GM18520 (cell line): Measurements from ENCODE around the gene NOS1AP.
"Not testable (repeated sequence)": the region's sequence is repeated elsewhere in the genome, so short reads cannot be mapped to it uniquely, and the experiment has no call there.

Source experiments
- ATAC-seq: cut with Tn5 transposase; IDR thresholded peaks from one replicate; pipeline ENCODE4 v1.9.1; 2021; ENCODE audit not compliant: unreplicated experiment

Gene NOS1AP

GRCh38 chr1:162069334-162070093, at the start of gene NOS1AP:
NOS1AP (plus strand) TSS chr1:162069691; CDS start chr1:162070178, 487 bp downstream.
- peak; percentile 91 for ATAC-seq

DNA sequence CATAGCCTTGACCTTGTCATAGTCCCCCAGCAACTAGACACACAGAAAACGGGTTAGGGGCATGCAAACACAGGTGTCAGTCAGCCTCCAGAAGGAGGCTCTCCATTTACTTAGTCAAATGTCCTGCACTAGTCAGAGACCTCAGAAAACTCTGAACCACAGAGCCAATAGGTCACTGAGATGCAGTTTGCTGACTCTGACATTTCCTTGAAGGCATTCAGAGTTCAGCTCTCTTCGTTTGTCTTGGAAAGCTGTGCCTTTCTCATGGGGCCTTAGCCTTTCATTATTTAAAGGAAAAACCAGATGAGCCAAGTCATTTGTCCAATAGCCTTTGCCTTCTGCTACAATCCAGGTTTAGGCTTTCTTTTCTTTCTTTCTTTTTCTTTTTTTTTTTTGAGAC, 49.3 kb upstream of the NOS1AP start:
- no peak for ATAC-seq

DNA sequence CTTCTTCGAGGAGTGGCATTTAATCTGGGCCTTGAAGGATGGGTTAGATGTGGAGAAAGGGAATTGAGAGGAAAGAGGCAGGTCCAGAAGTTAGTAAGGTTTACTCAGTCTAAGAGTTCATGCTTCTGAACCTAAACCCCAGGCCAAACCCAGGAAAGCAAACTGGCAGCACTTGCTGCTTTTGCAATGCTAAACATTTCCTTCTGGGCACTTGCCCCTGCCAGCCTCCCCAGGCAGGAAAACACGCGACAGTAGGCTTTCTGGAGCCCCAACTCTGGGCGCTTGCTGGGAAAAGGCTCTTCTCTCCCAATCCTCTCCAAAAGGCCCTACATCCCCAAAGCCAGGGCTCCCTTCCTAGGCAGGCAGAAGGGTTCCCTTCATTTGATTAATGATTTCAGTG, 48.4 kb upstream of the NOS1AP start:
- ATAC-seq = no peak

DNA sequence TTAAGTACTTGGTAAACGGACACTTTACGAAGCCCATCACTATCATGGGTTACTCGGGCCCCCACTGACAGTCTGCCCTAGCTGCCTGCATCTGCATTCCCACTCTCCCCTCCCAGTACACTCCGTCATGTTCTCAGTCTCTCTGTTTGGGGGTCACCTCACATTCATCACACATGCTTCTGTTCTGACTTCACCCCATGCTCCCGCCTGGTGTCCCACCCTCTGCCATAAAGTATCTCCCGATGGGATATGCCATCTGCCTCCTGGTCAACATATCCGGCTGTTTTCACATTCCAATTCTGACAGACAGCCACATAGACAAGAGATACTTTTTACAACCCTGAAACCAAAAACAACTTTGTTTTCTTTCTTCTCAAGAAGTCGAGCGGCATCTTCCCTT, 46.9 kb upstream of the NOS1AP start:
- ATAC-seq = no peak

- no peak for ATAC-seq
Measured at GRCh38 chr1:162023181-162023546, 46.3 kb upstream of the NOS1AP start.

DNA sequence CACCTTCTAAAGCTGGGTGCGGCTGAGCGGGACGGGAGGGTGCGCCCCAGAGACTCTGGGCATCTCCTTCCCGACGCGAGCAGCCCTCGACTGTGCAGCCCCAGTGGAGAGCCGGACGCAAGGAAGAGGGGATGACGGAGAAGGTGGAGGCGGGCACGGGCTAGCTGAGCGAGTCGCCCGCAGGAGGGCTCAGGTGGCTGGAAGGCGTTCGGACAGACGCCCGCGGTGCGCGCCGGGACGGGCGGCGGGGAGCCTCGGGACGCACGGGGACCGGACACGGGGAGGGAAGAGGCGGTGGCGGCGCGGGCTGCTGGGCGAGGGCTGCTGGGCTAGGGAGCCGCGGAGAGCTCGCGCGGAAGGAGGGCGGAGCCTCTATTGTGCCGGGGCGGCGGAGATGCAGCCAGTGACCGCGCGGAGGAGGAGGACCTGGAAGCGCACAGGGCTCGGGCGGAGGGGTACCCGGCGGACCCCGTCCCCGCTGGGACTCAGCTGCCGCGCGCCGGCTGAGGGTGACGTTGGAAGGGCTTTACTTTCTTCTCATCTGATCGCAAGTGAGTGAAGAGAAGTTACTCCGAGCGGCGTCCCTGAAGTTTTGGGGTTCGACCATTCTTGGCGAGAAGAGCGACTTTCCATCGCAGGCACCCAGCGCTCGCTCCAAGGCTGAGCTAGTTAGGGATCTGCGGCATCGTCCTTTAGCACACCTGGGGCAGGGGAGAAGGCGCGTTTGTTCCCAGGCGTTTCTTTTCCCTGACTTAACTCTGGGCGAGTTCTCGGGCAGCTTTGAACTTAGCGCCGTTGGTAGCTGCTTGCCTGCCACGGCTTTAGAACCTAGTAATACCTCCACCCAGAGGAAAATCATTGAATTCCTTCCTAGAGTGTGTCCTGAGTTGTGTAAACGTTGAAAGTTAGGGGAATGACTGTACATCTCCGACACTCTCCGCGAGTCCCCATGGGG, 45.7 kb upstream of the NOS1AP start, which contains the start of gene OLFML2B:
Gene OLFML2B (minus strand): TSS at position 323 of the 955 bp plus-strand sequence. CDS start 439 bp downstream, outside the sequence.
- ATAC-seq = no peak

GRCh38 chr1:162025541-162025940, 44.0 kb upstream of the NOS1AP start:
- no peak for ATAC-seq

GRCh38 chr1:162026881-162027280, 42.6 kb upstream of the NOS1AP start:
- ATAC-seq = no peak

- ATAC-seq = peak; percentile 59
Measured at GRCh38 chr1:162028726-162029125, 40.8 kb upstream of the NOS1AP start.

DNA sequence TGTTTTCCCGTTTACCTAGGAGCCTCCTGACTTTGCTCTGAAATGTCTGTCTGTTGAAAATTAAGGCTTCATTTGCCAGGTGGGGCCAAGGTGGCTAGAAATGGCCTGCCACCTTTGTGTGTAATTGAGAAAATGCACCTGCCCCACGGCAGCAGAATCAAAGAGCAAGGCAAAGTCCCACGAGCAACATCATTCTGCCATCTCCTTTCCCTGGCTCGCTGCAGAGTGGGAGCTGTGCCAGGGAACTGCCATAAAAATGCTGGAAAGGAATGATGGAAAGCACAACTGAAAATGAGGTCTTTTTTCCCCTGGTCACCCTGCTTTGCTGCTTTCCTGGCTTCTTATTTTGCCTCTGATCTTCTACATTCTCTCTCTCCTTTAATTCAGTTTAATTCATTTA, 40.3 kb upstream of the NOS1AP start:
- no peak for ATAC-seq

GRCh38 chr1:162030759-162031280, 38.7 kb upstream of the NOS1AP start:
- no peak for ATAC-seq

DNA sequence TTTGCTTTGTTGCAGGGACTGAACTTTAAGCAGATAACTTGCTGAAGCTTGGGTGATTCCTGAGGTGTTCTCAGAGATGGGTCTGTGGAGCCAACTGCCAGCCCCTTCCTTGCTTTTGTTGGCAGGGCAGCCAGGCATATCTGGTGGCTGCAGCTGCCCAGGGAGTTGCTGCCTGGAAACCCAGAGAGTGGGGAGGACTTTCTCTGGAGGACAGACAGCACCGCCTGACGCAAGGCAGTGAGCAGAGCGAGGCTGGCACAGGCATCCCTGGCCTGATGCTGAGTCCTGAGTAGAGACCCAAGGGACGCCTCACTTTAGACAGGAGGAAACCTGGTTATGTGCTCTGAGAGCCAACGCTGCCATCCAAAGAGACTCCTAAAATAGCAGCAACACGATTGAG, 36.1 kb upstream of the NOS1AP start:
- no peak for ATAC-seq

GRCh38 chr1:162035241-162035640, 34.2 kb upstream of the NOS1AP start:
- ATAC-seq = no peak

GRCh38 chr1:162036163-162036562, 33.3 kb upstream of the NOS1AP start:
- no peak for ATAC-seq

GRCh38 chr1:162038624-162039023, 30.9 kb upstream of the NOS1AP start:
- ATAC-seq = no peak

- no peak for ATAC-seq
Measured at GRCh38 chr1:162040001-162040400, 29.5 kb upstream of the NOS1AP start.

- no peak for ATAC-seq
Measured at GRCh38 chr1:162040657-162041056, 28.8 kb upstream of the NOS1AP start.

- ATAC-seq = no peak
Measured at GRCh38 chr1:162042361-162042760, 27.1 kb upstream of the NOS1AP start.

DNA sequence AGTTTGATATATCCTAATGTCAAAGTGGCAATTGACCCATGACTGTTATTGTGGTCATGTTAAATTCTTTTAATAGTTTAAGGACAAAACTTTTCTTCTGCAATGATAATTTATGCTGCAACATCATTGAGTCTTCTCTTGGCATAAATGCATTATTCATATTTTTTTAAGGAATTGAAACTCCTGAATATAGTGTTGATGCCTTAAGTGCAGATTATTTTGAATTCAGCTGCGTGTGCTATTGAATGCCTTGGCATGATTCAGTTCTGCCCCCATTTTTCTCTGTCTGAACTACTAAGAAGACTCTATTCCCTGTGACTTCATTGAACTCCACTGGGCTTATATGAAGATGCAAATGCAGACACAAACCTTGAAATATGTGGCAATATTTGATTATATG, 22.6 kb upstream of the NOS1AP start:
- ATAC-seq = no peak

DNA sequence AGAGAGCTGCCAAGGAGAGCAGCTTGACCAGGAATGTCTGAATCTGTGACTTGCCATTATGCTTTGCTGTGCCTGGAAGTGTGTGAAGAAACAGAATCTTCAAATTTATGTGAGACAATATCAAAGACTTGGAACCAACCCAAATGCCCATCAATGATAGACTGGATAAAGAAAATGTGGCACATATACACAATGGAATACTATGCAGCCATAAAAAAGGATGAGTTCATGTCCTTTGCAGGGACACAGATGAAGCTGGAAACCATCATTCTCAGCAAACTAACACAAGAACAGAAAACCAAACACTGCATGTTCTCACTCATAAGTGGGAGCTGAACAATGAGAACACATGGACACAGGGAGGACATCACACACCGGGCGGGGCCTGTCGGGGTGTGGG, 15.5 kb upstream of the NOS1AP start:
- not testable (repeated sequence) for ATAC-seq

DNA sequence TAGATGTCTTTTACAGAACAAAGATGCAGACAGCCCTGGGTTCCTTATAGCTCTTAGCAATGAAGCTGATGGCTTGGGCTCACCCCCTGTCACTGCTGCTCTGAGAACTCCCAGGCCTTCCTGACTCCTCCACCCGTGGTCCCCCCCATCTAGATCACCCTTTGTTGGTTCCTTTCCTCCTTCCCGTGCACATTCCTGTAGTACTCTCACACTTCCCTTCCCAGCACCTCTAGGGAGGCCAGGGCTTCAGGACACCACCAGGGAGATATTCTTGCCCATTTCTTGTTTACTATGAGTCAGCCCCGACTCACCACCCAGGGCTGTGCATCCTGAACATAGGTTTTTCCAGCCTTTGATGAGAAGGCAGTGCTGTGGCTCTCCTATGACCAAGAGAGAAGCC, 14.4 kb upstream of the NOS1AP start:
- ATAC-seq = no peak

- peak; percentile 53 for ATAC-seq
Measured at GRCh38 chr1:162056043-162056442, 13.4 kb upstream of the NOS1AP start.
